Thyroid gland (tissue), 4 donors: ENCODE data around the gene CRABP2. TPM values are rescaled to one million over a fixed set of nuclear protein-coding genes. Genes with fewer than 3 reads are reported as not detected.
A peak's percentile ranks its signal among the peaks of the same experiment; 100 is the strongest.

Source experiments
- DNase-seq, 2 donors: peaks; one replicate each; pipeline ENCODE4 v3.0.0-alpha.2; 2019
- H3K27ac ChIP-seq, 3 donors: fragments of 200-600 bp; sonication (generic); 1 replicate in 2 of 3; 2 replicates in 1 of 3; pipeline ENCODE4 v1.5.1; 2016 to 2019; ENCODE audit warnings: mild to moderate bottlenecking in 1 of 3, moderate library complexity in 1 of 3
- H3K27me3 ChIP-seq: fragments of 200-600 bp; sonication (generic); one replicate; pipeline ENCODE4 v1.5.1; 2019
- H3K36me3 ChIP-seq, 2 donors: fragments of 200-600 bp; sonication (generic); one replicate each; pipeline ENCODE4 v1.5.1; 2016 to 2019
- H3K4me1 ChIP-seq, 2 donors: fragments of 200-600 bp; sonication (generic); one replicate each; pipeline ENCODE4 v1.5.1; 2017 to 2019
- H3K4me3 ChIP-seq, 3 donors: fragments of 200-600 bp; sonication (generic); replicated peaks in 1 of 3; 1 replicate in 2 of 3; 2 replicates in 1 of 3; pipeline ENCODE4 v1.5.1; 2016; ENCODE audit warnings: mild to moderate bottlenecking in 1 of 3
- H3K9me3 ChIP-seq: fragments of 200-600 bp; sonication (generic); one replicate; pipeline ENCODE4 v1.5.1; 2017
- POLR2A ChIP-seq, 2 donors: fragments of 450-650 bp; IDR thresholded peaks; one replicate each; pipeline ENCODE4 v1.6.1; 2017; ENCODE audit warnings: antibody characterized with exemption in 2 of 2, mild to moderate bottlenecking in 2 of 2, moderate library complexity in 1 of 2
- WGBS, 2 donors: methylation state at CpG; one replicate each; pipeline ENCODE4 v1.1.5; 2017; 5-methylcytosine and 5-hydroxymethylcytosine counted together
- intact Hi-C: fragments of 100-400 bp; cut with DNase I; formaldehyde crosslinking; loops from one replicate; pipeline ENCODE4 v1.15.1; 2023
- total RNA-seq, 4 donors: library from RNA; depleted of rRNA; stranded (reverse); fragments of >200 nt; gene quantifications; one replicate each; pipeline ENCODE4 v1.2.3, GENCODE V29; 2016
- TF ChIP-seq, protein P1 (sequence below), 6 experiments: fragments of 200-600 bp in 3 of 6; fragments of 450-650 bp in 3 of 6; sonication (generic) in 3 of 6; IDR thresholded peaks; one replicate each; pipeline ENCODE4 v1.5.1; 2016 to 2019; ENCODE audit warnings: antibody characterized with exemption in 6 of 6, mild to moderate bottlenecking in 2 of 6, inconsistent platforms in 1 of 6, moderate library complexity in 1 of 6

CRABP2 gene
- total RNA-seq, 4 donors from 2014 or later, result 3.0 to 15.3 (median 4.5) TPM; not detected in 1

DNA sequence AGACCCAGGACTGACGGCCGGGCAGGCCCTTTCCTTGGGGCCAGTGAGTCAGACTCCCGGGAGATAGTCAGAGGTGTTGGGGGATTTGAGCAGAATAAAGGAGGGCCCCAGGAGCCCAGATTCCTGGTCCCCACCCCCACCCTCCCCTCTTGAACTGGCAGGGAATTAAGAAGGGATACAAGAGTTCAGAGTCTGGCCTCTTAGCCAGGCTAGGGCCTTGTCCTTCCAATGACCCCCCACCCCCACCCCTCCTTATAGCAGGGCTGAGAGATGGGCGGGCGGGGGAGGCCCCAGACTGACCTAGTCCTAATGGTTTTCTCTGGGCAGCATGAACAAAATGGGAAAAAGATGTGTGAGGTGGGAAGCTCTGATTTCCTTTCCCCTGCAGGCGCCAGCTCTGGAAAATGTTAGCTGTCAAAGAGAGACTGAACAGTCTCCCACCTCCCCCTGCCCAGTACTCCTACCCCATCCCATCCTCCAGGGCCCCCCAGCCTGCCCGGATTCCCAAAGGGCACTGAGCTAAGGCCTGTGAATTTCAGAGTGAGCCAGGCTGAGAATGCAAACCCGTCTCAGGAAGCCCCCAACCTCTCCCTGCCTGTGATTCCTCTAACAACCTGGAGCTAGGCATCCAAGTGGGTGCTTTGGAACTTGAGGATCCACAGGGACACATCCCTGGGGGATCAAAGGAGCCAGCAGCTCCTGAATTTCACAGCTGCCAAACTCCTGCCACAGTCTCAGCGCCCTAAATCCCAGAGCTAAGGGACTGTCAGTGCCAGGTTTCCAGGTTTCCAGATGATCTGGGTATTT, 5.8 kb upstream of the CRABP2 start:
- H3K27me3 ChIP-seq, result no peaks in the 10 kb centered on the region
- WGBS, 2 donors, result 83 to 85% methylated on average over 8 to 9 of the region's 9 CpGs
- H3K9me3 ChIP-seq, result no peaks in the 10 kb centered on the region
- no peaks in the 10 kb centered on the region for H3K36me3 ChIP-seq
- intact Hi-C loops, result no loop called here
- TF ChIP-seq, protein P1, sequence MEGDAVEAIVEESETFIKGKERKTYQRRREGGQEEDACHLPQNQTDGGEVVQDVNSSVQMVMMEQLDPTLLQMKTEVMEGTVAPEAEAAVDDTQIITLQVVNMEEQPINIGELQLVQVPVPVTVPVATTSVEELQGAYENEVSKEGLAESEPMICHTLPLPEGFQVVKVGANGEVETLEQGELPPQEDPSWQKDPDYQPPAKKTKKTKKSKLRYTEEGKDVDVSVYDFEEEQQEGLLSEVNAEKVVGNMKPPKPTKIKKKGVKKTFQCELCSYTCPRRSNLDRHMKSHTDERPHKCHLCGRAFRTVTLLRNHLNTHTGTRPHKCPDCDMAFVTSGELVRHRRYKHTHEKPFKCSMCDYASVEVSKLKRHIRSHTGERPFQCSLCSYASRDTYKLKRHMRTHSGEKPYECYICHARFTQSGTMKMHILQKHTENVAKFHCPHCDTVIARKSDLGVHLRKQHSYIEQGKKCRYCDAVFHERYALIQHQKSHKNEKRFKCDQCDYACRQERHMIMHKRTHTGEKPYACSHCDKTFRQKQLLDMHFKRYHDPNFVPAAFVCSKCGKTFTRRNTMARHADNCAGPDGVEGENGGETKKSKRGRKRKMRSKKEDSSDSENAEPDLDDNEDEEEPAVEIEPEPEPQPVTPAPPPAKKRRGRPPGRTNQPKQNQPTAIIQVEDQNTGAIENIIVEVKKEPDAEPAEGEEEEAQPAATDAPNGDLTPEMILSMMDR (IDR thresholded peaks at IDR 0.05), result no peak
- no peak for TF ChIP-seq POLR2A (IDR thresholded peaks at IDR 0.05)
- H3K4me1 ChIP-seq, result peaks cover 10 to 19% of the 10 kb centered on the region in 2 donors
- DNase-seq, result no peak
- H3K4me3 ChIP-seq, result no peak overlapping the region
- no peak overlapping the region for H3K27ac ChIP-seq

DNA sequence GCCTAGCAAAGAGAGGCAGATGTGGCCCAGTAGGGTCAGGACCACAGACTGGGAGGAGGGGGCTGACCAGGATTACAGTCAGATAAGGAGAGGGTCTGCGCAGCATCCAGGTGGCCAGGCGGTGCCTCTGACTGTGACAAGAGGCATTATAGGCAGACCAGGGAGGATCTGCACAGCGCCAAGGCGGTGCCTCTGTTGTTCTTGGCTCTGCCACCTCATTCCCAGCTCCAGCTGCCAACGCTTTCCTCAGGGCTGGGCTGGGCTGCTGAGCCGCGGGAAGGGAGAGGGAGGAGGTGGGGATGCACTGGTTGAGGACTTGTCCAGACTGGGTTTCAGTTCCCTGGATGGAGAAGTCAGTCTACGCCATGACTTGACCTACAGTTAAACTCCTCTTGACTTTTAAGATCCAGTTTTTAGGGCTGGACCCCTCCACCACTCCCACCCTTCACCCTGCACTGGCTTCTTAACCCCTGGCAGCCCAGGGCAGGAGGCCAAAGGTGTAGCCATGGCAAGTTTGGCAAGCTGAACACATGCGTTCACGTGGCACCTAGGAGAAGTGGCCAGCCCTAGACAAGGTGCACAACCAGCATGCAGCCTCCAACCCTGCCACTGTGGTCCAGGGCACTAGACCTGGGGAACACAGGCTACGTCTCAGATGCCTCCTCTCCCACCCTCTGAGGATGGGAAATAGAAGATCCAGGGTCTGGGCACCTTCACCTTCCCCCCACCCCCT, 4.5 kb upstream of the CRABP2 start:
- 25 to 61% methylated on average over 3 to 11 of the region's 11 CpGs for WGBS, 2 donors
- no peaks in the 10 kb centered on the region for H3K9me3 ChIP-seq
- TF ChIP-seq, protein P1 (IDR thresholded peaks at IDR 0.05), result no peak
- TF ChIP-seq POLR2A (IDR thresholded peaks at IDR 0.05), result no peak
- peak overlapping the region in 1 of 3 donors; percentile 20 for H3K27ac ChIP-seq
- intact Hi-C loops, result no loop called here
- DNase-seq, result peak; percentile 77 to 85
- no peaks in the 10 kb centered on the region for H3K36me3 ChIP-seq
- peaks cover 23 to 32% of the 10 kb centered on the region in 2 donors for H3K4me1 ChIP-seq
- no peak overlapping the region for H3K4me3 ChIP-seq
- H3K27me3 ChIP-seq, result no peaks in the 10 kb centered on the region

DNA sequence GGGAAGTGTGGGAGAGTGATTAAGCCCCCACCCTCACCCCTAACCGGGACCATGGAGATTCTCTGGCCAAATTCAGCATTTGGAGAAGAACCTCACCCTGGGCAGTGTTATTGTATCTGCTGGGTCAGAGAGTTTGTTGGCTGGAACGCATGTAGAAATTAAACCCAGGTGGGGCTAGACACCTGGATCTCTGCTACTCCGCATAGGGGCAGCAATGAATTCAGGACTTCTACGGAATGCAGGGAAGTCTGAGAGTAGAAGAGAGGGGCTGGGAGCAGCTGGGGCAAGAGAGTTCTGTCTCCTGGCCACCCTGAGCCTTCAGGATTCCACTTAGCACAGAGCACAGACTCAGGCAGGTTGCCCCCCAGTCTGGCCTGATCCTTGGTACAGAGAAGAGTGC, 3.6 kb upstream of the CRABP2 start:
- H3K4me3 ChIP-seq, result no peak overlapping the region
- H3K27ac ChIP-seq, result no peak overlapping the region
- 79 to 85% methylated on average over 4 of the region's 4 CpGs for WGBS, 2 donors
- H3K4me1 ChIP-seq, result peaks cover 31 to 41% of the 10 kb centered on the region in 2 donors
- no peaks in the 10 kb centered on the region for H3K36me3 ChIP-seq
- H3K9me3 ChIP-seq, result no peaks in the 10 kb centered on the region
- intact Hi-C loops, result no loop called here
- no peak for TF ChIP-seq POLR2A (IDR thresholded peaks at IDR 0.05)
- TF ChIP-seq, protein P1 (IDR thresholded peaks at IDR 0.05), result no peak
- no peaks in the 10 kb centered on the region for H3K27me3 ChIP-seq
- no peak for DNase-seq

DNA sequence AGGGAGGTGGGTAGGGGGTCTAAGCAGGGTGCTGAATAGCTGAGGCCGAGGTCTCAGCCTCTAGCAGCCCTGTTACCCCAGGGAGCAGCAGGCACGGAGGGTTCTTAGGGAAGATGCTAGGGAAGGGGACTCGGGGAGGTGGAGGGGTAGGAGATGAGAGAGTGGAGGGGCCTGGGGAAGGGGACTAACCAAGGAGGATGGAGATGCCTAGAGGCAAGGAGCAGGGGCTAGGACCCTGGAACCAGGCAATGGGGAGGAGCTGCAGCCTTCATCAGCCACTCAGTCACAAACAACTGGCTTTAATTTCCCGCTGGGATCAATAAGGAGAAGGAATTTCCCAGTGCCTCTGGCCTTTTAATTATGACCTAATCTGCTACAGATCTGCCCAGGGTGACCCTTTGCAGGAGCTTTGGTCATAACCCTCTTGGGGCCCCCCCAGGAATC, 2.9 kb upstream of the CRABP2 start:
- peaks cover 38 to 49% of the 10 kb centered on the region in 2 donors for H3K4me1 ChIP-seq
- 62 to 70% methylated on average over 4 of the region's 4 CpGs for WGBS, 2 donors
- TF ChIP-seq, protein P1 (IDR thresholded peaks at IDR 0.05), result no peak
- no peak for TF ChIP-seq POLR2A (IDR thresholded peaks at IDR 0.05)
- no peaks in the 10 kb centered on the region for H3K27me3 ChIP-seq
- H3K36me3 ChIP-seq, result no peaks in the 10 kb centered on the region
- H3K27ac ChIP-seq, result no peak overlapping the region
- H3K4me3 ChIP-seq, result no peak overlapping the region
- DNase-seq, result no peak
- intact Hi-C loops, result no loop called here
- no peaks in the 10 kb centered on the region for H3K9me3 ChIP-seq
